Frontal cortex (tissue), 4 donors: ENCODE results near the gene TEX50. TPM values are rescaled to one million over a fixed set of nuclear protein-coding genes. Genes with fewer than 3 reads are reported as not detected.
"Not testable (repeated sequence)": the region's sequence is repeated elsewhere in the genome, so short reads cannot be mapped to it uniquely, and the experiment has no call there.

Source experiments
- DNase-seq, 2 donors: peaks; one replicate each; pipeline ENCODE4 v3.0.0; 2012; ENCODE audit warnings: low spot score in 2 of 2
- FAIRE-seq: peaks from 2 replicates; lab custom pipeline; 2012; peaks lifted over from hg19 to GRCh38; lab: Jason Lieb, UNC
- total RNA-seq: library from RNA; depleted of rRNA; stranded (reverse); fragments of >200 nt; gene quantifications from one replicate; pipeline ENCODE4 v1.2.3, GENCODE V29; 2014
- donor health status: control.
- donor health status: control.
- donor health status: control.

The TEX50 gene, protein sequence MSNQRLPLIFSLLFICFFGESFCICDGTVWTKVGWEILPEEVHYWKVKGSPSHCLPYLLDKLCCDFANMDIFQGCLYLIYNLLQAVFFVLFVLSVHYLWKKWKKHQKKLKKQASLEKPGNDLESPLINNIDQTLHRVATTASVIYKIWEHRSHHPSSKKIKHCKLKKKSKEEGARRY
- not detected for total RNA-seq

DNA sequence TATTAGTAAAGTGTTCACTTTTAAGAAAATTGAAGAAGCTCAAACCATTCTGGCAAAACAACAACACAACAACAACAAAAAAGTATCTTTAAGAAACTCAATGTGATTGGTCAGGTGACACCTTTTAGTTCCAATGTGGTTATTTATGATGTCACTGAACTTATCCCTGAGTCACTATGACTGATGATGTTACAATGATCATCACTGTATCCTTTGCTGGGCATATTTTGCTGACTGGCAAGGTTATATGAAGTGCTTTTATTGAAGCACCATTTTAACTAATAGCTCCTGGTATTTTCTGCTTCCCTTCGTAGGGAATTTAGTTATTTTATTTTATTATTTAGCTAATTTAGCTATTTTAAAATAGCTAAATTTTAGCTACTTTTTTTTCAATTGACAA lies at the start of gene TEX50:
TEX50 (plus strand) TSS at position 223 of the 400 bp plus-strand sequence. CDS start 184 bp downstream, outside the sequence.
- DNase-seq (no peak), FAIRE-seq (no peak)

DNA sequence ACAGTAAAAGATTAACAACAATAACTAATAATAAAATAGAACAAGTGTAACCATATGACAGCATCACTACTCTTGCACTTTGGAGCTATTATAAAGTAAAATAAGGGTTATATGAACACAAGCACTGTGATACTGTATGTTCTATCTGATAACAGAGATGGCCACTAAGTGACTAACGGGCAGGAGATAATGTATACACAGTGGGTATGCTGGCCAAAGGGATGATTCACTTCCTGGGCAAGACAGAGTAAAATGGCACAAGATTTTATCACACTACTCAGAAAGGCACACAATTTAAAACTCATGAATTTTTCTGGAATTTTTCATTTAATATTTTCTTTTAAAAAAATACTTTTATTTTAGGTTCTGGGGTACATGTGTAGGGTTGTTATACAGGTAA lies 44.6 kb upstream of the TEX50 start:
- DNase-seq (no peak), FAIRE-seq (no peak)

DNA sequence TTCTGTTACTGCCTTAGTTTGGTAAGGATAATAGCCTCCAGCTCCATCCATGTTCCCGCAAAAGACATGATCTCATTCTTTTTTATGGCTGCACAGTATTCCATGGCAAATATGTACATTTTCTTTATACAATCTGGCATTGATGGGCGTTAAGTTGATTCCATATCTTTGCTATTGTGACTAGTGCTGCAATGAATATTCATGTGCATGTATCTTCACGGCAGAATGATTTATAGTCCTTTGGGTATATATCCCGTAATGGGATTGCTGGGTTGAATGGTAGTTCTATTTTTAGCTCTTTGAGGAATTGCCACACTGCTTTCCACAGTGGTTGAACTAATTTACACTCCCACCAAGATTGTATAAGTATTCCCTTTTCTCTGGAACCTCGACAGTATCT lies 44.0 kb upstream of the TEX50 start:
- DNase-seq, FAIRE-seq: not testable (repeated sequence)

DNA sequence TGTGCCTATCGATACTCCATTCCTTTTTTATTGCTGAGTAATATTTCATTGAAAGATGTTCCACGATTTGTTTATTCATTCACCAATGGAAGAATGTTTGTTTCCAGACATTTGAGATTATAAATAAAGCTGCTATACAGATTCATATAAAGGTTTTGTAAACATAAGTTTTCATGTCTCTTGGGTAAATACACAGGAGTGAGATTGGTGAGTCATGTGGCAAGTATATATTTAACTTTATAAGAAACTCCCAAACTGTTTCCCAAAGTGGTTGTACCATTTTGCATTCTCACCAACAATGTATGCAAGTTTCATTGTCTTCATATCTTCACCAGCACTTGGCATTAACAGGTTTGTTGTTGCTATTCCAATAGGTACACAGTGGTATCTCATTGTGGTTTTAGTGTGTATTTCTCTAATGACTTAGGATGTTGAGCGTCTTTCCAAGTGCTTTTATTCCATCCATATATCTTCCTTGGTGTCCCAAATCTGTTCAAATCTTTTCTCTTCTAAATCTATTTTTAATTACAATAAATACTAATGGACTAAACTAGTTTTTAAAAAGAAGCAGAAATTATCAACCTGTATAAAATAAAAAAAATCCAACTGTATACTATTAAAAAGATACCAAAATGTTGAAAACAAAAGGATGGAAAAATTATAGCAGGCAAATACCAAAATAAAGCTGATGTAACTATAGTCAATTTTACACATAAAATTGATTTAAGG lies 38.9 kb upstream of the TEX50 start:
- FAIRE-seq (no peak), DNase-seq (no peak)

DNA sequence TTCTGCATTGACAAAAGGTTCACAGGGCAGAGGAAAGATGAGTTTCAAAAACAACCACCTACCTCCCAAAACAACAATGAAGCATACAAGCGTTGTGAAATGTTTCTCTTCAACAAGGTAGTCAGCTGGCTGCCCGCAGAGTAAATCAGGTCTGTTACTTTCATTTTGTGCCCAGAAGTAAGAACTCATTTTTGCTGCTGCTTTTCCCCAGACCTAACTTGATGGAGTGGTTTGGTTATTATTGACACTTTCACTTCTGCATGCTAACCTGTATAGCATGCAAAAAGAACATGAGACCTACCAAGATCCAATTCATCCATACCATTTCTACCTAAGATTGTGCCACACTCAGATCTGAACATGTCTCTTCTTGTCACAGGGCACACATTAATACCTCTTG lies 33.5 kb upstream of the TEX50 start:
- DNase-seq = no peak
- FAIRE-seq = no peak

DNA sequence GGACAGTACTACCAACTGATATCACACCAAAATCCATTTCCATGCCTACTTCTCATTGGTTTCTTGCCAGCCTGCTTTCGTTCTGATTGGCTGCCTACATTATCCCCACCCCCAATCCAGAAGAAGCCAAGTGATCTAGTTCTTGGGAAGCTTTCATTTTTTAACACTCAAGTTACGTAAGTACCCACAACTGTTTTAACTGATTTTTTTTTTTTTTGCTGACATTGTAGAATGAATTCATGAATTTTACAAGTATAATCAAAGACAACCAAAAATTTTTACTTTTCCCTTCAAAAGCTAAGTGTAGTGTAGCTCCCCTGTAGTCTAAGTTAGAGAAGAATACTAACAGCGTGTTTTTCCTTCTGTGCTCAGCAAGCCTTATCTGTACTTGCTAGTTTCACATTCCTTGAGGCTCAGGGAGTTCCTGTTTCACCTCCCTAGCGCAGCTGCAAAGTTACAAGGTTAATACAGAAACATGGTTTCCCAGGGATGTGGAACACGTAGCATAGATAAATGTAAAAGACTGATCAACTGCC lies 32.0 kb upstream of the TEX50 start, which contains the start of gene SLC9C2:
SLC9C2 (minus strand) TSS at position 17 of the 536 bp plus-strand sequence. CDS start 1,296 bp downstream, outside the sequence.
- FAIRE-seq = no peak
- DNase-seq = no peak

DNA sequence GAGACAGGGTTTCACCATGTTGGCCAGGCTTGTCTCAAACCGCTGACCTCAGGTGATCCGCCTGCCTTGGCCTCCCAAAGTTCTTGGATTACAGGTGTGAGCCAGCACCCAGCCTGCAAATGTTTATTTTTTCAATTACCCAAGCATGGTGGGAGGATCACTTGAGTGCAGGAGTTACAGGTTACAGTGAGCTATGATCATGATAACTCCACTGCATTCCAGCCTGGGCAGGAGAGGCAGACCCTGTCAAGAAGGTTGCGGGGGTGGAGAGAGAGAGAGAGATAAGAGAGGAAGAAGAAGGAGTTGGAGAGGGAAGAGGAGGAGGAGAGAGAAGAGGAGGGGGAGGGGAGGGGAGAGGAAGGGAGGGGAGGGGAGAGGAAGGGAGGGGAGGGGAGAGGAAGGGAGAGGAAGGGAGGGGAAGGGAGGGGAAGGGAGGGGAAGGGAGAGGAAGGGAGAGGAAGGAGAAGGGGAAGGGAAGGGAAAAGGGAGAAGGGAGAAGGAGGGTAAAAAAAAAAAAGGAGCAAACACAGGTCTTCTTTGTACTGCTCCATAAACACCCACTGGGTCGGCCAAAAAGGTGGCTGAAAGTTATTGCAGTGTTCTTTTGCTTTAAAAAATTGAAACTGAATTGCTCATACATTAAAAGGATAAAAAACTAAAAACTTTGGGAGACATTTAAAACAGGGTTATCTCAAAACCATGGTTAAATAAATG lies 26.5 kb upstream of the TEX50 start:
- no peak for FAIRE-seq

DNA sequence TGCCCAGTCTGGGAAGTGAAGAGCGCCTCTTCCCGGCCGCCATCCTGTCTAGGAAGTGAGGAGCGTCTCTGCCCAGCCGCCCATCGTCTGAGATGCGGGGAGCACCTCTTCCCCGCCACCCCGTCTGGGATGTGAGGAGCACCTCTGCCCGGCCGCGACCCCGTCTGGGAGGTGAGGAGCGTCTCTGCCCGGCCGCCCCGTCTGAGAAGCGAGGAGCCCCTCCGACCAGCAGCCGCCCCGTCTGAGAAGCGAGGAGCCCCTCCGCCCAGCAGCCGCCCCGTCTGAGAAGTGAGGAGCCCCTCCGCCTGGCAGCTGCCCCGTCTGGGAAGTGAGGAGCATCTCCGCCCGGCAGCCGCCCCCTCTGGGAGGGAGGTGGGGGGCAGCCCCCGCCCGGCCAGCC lies 22.1 kb upstream of the TEX50 start:
- FAIRE-seq = not testable (repeated sequence)

More for the DNA sequence above, 26.5 kb upstream of the TEX50 start:
- no peak for DNase-seq

DNA sequence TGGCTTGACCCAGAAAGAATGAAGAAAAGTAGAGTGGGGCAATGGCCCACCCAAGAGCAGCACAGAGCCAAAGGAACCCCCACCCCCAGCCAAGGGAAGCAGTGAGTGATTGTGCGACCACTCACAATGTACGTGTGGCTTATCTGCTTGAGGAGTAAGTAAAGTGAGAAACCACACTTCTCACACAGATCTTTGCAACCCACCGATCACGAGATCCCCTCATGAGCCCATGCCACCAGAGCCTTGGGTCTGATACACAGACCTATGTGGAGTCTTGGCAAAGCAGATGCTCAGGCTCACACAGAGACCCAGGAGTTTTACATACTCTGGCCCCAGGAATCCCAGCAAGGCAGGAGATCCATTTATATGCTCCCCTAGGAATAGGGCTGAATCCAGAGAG lies 18.3 kb upstream of the TEX50 start:
- no peak for FAIRE-seq
- DNase-seq = no peak

More for the DNA sequence above, 22.1 kb upstream of the TEX50 start:
- DNase-seq = not testable (repeated sequence)

DNA sequence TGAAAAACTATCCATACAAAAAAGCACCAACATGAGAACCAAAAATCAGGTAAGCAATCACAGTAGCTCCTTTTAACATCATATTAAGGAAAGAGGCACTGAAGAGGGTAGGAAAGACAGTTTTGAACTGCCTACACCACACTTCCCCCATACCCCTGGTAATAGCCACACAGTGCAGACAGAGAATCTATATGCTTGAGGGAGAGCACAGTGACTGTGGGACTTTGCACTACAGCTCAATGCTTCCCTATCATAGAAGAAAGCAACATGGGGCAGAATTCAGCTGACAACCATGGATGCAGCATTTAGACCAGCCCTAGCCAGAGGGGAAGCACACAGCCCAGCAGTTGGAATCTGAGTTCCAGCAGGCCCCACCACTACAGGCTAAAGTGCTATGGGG lies 7.9 kb upstream of the TEX50 start:
- no peak for DNase-seq
- FAIRE-seq = no peak

DNA sequence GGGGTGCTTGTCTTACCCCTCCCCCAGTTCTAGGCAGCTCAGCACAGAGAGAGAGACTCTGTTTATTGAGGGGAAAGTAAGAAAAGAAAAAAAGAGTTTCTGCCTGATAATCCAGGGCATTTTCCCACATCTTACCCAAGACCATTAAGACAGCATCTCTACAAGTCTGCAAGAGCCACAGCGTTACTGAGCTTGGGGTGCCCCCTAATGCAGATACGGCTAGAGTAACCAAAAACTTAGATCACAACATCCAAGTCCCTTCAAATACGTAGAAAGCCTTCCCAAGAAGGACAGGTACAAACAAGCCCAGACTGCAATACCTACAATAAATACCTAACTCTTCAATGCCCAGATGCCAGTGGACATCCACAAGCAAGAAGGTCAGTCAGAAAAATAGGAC lies 6.2 kb upstream of the TEX50 start:
- FAIRE-seq = no peak
- DNase-seq = no peak

DNA sequence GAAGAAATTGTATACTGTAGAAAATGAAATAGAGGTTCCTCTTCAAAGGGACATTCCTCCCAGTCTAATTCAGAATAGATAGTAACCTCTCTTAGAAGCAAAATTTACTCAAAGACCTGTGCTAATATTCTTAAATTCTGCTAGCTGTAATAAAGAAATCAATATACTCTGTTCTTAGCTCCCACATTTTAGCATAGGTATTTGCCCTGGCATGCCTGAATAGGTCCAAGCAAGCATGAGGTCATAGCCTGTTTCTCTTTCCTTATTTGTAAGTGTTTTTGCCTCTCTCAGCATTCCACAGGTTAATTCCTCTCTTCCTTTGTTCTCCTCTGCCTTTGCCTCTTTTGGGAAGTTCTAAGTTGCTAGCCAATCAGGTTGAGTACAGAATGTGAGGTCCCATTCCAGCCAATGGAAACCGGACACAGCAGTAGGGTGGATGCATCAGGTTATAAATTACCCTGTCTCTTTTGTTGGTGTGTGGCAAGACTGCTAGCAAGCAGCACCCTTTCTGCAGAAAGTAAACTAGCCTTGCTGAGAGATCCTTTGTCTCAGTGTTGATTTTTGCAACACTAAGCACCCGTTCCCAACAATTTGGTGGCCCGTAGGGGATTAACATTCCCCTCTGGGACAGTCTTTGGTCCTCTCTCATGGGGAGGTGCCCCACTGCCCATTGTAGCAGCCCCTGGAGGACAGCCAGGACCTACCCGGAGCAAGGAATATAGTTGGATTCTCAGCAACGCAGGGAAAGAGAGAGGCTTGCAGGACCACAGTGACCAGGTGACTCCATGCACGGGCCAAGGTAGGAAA lies 2.3 kb downstream of the TEX50 start:
- DNase-seq, FAIRE-seq: not testable (repeated sequence)

DNA sequence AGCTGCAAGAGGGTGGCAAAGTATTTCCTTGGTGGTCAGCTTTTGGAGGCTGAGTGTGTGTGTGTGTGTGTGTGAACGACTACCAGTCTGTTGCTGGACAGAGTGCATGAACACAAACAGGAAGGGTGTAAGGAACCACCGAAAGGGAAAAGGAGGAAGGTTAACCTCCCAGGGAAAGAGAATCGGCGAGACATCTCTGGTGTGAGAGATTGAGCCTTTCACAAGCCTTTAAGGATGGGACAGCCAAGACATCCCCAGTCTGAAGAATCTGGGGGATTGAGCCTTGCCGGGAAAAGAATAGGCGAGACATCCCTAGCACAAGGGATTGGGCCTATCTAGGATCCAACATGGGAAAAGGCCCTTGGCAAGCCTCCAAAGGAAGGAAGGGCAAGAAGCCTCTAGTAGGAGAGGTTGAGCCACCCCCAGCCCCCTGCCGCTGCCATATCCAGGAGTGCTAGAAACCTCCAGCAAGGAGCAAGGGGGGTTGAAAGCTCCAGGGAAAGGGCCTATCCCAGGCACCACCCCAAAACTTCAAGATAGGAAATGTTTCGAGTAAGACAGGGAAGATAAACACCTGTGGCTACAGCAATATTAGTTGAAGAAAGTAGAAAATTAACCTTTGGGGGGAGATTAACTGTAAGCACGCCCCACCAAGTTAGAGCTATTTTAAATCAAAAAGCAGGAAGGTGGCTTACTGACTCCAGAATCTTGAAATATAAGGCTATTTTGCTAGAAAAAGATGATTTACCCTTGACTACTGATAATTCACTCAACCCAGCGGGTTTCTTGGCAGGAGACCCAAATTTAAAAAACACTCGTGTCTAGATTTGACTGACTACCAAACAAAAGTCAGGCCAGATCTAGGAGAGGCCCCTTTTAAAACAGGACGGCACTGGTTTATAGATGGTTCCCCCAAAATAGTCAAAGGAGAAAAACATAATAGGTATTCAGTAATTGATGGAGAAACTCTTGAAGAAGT lies 3.2 kb downstream of the TEX50 start:
- no peak for FAIRE-seq
- DNase-seq = no peak

DNA sequence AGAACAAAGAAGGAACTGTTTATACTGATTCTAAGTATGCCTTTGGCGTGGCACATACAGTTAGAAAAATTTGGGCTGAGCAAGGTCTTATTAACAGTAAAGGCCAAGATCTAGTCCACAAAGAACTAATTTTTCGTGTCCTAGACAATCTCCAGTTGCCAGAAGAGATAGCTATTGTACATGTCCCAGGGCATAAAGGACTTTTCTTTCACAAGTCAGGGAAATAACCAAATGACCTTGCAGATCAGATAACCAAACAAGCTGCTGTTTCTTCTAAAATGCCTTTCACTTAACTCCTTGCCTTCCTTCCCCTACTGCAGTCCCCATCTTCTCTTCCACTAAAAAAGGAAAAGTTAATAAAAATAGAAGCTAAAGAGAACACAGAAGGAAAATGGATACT lies 4.0 kb downstream of the TEX50 start:
- FAIRE-seq (no peak), DNase-seq (no peak)

DNA sequence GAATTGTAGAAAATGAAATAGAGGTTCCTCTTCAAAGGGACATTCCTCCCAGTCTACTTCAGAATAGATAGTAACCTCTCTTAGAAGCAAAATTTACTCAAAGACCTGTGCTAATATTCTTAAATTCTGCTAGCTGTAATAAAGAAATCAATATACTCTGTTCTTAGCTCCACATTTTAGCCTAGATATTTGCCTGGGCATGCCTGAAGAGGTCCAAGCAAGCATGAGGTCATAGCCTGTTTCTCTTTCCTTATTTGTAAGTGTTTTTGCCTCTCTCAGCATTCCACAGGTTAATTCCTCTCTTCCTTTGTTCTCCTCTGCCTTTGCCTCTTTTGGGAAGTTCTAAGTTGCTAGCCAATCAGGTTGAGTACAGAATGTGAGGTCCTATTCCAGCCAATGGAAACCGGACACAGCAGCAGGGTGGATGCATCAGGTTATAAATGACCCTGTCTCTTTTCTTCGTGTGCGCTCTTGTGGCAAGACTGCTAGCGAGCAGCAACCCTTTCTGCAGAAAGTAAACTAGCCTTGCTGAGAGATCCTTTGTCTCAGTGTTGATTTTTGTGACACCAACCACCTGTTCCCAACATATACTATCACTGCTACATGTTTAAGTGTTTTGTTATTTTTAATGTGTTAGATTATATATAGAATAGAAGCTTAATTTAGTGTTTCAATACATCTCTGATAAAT lies 7.5 kb downstream of the TEX50 start:
- DNase-seq, FAIRE-seq: not testable (repeated sequence)

DNA sequence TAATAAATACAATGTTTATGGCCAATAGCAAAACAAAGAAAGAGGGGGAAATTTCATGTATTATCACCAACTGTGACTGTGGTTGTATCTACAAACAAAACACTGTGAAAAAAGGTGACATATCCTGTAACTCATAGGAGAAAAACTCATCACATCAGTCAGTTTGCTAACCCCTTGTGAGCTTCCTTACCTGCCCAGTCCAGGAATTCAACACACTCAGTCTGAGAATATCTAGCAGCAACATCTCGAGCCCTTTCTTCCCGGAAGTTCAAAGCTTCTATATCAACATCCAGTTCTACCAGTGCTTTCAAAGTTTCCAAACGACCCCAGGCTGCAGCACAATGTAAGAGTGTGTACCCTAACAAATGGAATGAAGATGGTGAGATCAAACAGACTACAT lies 11.5 kb downstream of the TEX50 start:
- DNase-seq = no peak
- FAIRE-seq = no peak

DNA sequence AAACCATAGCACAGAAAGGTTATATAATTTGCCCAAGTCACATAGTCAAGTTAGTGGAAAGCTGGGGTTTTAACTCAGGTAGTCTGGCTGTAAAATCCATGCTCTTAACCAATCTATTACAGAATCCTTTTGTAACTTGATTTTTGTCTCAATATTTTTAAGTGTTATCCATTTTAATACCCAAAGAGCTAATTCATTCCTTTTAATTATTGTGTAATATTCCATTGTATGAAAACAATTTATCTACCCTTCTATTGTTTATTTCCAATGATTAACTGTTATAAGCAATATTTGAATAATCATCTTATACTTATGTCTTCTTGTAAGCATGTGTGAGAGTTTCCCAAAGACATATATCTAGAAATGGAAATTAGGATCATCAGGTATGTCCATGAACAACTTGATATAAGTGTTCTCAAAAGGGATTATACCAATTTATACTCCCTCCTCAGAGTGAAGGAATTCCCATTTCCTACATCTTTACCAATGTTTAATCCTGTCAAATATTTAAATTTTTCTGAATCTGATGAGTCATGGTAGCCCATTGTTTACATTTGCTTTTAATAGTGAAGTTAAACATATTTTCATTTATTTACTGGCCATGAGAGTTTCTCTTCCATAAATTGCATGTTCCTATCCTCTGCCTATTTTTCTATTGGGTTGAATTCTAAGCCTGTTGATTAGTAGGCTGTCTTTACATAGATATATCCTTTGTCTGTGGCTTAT lies 13.9 kb downstream of the TEX50 start:
- no peak for DNase-seq
- FAIRE-seq = no peak
